Left lung (tissue), 10 donors: ENCODE measurements around the gene PPP1R10. TPM values are rescaled to one million over a fixed set of nuclear protein-coding genes. Genes with fewer than 3 reads are reported as not detected.

Experiments
- ATAC-seq: fragments of 200-7000 bp; cut with Tn5 transposase; one replicate; pipeline ENCODE4 v1.9.1; 2020; ENCODE audit warnings: moderate library complexity
- DNase-seq, 4 donors: peaks; one replicate each; pipeline ENCODE4 v3.0.0-alpha.2; 2013 to 2020
- H3K27ac ChIP-seq, 2 donors: fragments of 200-600 bp; sonication (generic) in 1 of 2; one replicate each; pipeline versions ENCODE4 v1.5.0 to v1.8.0; 2020 to 2021
- H3K27me3 ChIP-seq, 2 donors: fragments of 200-600 bp; sonication (generic) in 1 of 2; one replicate each; pipeline versions ENCODE4 v1.5.0 to v1.8.0; 2020 to 2021
- H3K36me3 ChIP-seq, 2 donors: fragments of 200-600 bp; sonication (generic) in 1 of 2; one replicate each; pipeline versions ENCODE4 v1.5.0 to v1.8.0; 2020 to 2021
- H3K4me1 ChIP-seq, 2 donors: fragments of 200-600 bp; one replicate each; pipeline ENCODE4 v1.8.0; 2021
- H3K4me3 ChIP-seq, 2 donors: fragments of 200-600 bp; sonication (generic) in 1 of 2; one replicate each; pipeline versions ENCODE4 v1.5.0 to v1.8.0; 2020 to 2021; ENCODE audit warnings: mild to moderate bottlenecking in 1 of 2
- H3K9me3 ChIP-seq, 2 donors: fragments of 200-600 bp; sonication (generic) in 1 of 2; one replicate each; pipeline versions ENCODE4 v1.5.0 to v1.8.0; 2020 to 2021
- intact Hi-C, 2 donors: fragments of 100-400 bp; cut with DNase I; formaldehyde crosslinking; loops; one replicate each; pipeline versions ENCODE4 v1.11.2 to v1.14.2; 2022
- polyA plus RNA-seq, 6 donors: library from polyadenylated mRNA; unstranded; fragments of 120-200 nt; gene quantifications; one replicate each; pipeline ENCODE4 v1.2.1, GENCODE V29; 2013; ENCODE audit not compliant: insufficient read length in 6 of 6
- total RNA-seq, 2 donors: library from RNA; stranded (reverse); fragmentation: NEBNext Ultra II Directional; extraction: Animal tissue kit (Norgen Biotek cat#: 25700); gene quantifications; one replicate each; pipeline ENCODE4 v1.2.1, GENCODE V29; 2021
- TF ChIP-seq, protein P1 (sequence below), 2 donors: fragments of 200-600 bp; sonication (generic) in 1 of 2; IDR thresholded peaks; one replicate each; pipeline versions ENCODE4 v1.5.0 to v1.8.0; 2021; ENCODE audit warnings: antibody characterized with exemption in 2 of 2
- donor health status: DM: no; HTN: yes; CAD: no.
- donor health status: DM: no; HTN: no; CAD: no.

PPP1R10 gene
- total and polyA plus RNA-seq, 8 donors = 44.9 to 71.1 (median 49.6) TPM

DNA sequence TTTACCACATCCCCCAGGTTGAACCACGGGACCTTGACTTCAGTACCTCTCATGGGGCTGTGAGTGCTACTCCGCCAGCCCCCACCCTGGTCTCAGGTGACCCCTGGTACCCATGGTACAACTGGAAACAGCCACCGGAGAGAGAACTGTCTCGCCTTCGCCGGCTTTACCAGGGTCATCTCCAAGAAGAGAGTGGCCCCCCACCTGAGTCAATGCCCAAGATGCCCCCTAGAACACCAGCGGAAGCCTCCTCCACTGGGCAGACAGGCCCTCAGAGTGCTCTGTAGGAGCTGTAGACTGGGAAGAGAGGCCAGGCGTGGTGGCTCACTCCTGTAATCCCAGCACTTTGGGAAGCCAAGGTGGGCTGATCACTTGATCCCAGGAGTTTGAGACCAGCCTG lies 8.5 kb upstream of the PPP1R10 start:
- no peak for ATAC-seq
- TF ChIP-seq, protein P1, sequence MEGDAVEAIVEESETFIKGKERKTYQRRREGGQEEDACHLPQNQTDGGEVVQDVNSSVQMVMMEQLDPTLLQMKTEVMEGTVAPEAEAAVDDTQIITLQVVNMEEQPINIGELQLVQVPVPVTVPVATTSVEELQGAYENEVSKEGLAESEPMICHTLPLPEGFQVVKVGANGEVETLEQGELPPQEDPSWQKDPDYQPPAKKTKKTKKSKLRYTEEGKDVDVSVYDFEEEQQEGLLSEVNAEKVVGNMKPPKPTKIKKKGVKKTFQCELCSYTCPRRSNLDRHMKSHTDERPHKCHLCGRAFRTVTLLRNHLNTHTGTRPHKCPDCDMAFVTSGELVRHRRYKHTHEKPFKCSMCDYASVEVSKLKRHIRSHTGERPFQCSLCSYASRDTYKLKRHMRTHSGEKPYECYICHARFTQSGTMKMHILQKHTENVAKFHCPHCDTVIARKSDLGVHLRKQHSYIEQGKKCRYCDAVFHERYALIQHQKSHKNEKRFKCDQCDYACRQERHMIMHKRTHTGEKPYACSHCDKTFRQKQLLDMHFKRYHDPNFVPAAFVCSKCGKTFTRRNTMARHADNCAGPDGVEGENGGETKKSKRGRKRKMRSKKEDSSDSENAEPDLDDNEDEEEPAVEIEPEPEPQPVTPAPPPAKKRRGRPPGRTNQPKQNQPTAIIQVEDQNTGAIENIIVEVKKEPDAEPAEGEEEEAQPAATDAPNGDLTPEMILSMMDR (IDR thresholded peaks at IDR 0.05) = no peak
- H3K9me3 ChIP-seq = no peaks in the 10 kb centered on the region
- intact Hi-C loops = no loop called here
- H3K36me3 ChIP-seq = peaks cover 0 to 69% of the 10 kb centered on the region in 2 donors
- no peak overlapping the region for H3K4me3 ChIP-seq
- H3K27me3 ChIP-seq = no peaks in the 10 kb centered on the region
- no peak for DNase-seq
- no peak overlapping the region for H3K27ac ChIP-seq
- peaks cover 0 to 29% of the 10 kb centered on the region in 2 donors for H3K4me1 ChIP-seq

DNA sequence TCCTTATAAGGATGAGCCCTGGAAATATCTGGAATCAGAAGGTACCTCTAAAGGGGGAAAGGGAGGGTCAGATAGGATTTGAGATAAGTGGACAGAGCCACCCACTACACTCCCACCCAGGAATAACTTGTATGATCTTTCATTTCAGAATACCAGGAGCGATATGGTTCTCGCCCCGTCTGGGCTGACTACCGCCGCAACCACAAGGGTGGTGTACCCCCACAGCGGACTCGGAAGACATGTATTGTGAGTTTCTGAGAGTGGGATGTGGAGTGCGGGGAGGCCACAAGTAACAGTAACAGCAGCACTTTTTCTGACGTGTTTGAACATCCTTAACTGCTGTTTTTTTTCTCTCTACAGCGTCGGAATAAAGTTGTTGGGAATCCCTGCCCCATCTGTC lies 2.5 kb upstream of the PPP1R10 start:
- TF ChIP-seq, protein P1 (IDR thresholded peaks at IDR 0.05) = no peak
- ATAC-seq = no peak
- H3K4me3 ChIP-seq = no peak overlapping the region
- peak overlapping the region in 1 of 2 donors; percentile 96 for H3K27ac ChIP-seq
- peaks cover 11 to 15% of the 10 kb centered on the region in 2 donors for H3K4me1 ChIP-seq
- H3K27me3 ChIP-seq = no peaks in the 10 kb centered on the region
- no peak for DNase-seq
- H3K9me3 ChIP-seq = no peaks in the 10 kb centered on the region
- intact Hi-C loops = no loop called here
- peaks cover 0 to 63% of the 10 kb centered on the region in 2 donors for H3K36me3 ChIP-seq

DNA sequence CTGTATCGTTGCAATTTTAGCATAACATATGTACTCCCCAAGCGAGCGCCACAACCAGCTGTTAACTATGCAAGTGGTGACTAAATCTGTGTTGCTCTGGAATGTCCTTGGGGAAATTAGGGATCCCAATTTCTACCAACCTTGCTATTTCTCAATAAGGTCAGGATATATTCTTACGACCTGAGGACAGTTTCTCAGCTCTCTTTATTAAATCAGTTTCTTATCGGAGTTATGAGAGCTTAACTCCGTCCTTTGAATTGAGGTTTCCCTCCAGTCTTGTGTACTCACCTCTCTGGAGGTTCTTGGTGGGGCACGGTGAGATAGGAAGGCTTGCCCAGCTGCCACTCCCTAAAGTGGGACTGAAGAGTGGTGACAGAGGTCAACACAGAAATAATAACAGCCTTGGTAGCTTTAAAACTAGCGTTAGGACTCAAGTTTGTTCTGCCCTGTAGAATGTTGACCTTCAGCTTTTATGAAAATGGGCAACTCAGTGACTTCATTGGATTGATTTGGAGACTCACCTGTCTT lies 1.3 kb upstream of the PPP1R10 start:
- intact Hi-C loops = no loop called here
- Histone ChIP-seq H3K27ac (peak overlapping the region; percentile 96), H3K27me3 (no peaks in the 10 kb centered on the region), H3K9me3 (no peaks in the 10 kb centered on the region), H3K4me1 (peaks cover 24 to 28% of the 10 kb centered on the region in 2 donors), H3K4me3 (peak overlapping the region; percentile 50 to 81), H3K36me3 (peaks cover 0 to 59% of the 10 kb centered on the region in 2 donors)
- ATAC-seq = no peak
- no peak for DNase-seq
- TF ChIP-seq, protein P1 (IDR thresholded peaks at IDR 0.05) = no peak

DNA sequence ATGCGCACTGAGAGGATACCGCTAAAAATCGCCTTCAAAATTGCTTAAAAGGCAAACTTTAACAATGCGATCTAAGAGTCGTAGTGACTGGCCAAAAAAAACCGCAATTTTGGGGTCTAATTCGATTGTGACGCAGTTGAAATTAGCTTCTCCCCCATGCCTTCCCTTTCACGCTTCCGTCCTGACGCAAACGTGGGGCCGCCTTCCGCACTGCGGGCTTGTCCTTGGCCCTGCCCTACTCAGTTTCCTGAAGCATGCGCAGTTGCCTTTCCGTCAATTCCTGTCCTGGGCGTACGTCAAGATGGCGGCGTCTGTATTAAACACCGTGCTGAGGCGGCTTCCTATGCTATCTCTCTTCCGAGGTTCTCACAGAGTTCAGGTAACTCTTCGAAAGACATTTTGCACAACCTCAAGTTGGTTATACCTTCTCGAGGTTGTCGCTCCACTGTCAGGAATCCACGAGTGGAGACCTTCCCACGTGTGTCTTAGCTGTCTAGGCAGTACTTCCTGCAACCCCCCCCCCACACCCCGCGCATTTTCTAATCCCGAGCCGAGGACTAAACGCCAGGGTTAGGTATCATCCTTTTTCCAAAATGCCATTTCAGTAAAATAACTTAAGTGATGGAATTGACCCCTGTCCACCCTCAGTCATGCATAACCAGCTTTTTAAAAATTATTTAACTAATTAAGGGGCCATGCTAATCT lies 674 bp upstream of the PPP1R10 start, which contains the start of gene MRPS18B:
TSS of gene MRPS18B (plus strand) at position 276 of the 705 bp plus-strand sequence. CDS start at position 302, 26 bp downstream.
- ATAC-seq = peak; percentile 86
- no peaks in the 10 kb centered on the region for H3K27me3 ChIP-seq
- peak within 1 kb of the TSS; percentile 96 to 99 for H3K27ac ChIP-seq
- peak; percentile 96 to 100 (median 99) for DNase-seq
- peaks cover 0 to 53% of the 10 kb centered on the region in 2 donors for H3K36me3 ChIP-seq
- no peaks in the 10 kb centered on the region for H3K9me3 ChIP-seq
- peaks cover 27 to 34% of the 10 kb centered on the region in 2 donors for H3K4me1 ChIP-seq
- TF ChIP-seq, protein P1 (IDR thresholded peaks at IDR 0.05) = no peak
- H3K4me3 ChIP-seq = peak within 1 kb of the TSS; percentile 80 to 81
- intact Hi-C loops = no loop called here
